CD4-positive, alpha-beta T cell treated with Interleukin-17A for 1 hour (primary cell): Measurements from ENCODE around the gene MAML2.
"Not testable (repeated sequence)": the region's sequence is repeated elsewhere in the genome, so short reads cannot be mapped to it uniquely, and the experiment has no call there.

Source experiments
- DNase-seq: peaks from one replicate; pipeline ENCODE4 v3.0.0-alpha.2; 2020

Gene MAML2

DNA sequence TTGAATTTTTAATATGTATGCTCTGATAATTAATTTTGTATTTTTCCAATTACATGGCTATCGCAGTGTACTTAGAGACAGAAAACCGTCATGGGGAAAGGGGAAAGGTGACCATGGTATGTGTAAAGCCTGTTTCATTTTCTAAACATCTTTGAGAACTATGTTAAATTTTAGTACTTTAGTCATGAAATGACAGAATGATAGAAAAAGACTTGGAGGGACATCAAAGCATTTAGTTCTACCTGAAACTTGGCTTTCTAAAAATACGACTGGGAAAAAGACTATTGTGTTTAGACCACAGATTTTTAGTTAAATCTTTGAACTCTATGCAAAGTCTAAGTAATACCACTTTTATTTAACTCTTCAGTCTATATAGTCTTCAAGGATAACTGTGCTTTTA, 54.1 kb downstream of the MAML2 start:
- DNase-seq: no peak

DNA sequence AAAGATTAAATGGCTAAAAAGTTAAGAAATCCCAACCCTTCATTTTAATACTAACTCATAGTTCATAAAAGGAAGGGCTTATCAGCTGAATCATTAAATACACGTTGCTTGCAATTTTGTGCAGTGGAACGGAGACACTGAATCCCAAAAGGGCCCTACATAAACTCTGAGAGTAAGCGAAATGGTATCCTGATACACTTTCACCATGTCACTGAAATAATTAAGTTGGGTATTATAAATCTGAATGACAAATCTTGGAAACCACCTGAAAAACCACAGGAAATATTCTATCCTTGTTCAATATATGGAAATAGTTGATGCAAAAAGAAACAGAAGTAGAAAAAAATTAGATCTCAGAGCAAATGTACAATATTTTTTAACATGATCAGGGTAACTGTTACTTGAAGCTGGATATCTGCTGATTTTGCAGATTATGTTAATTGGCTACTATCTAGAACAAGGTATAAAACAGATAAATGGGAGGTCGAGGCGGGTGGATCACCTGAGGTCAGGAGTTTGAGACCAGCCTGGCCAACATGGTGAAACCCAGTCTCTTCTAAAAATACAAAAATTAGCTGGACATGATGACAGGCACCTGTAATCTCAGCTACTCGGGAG, 55.1 kb downstream of the MAML2 start:
- no peak for DNase-seq

DNA sequence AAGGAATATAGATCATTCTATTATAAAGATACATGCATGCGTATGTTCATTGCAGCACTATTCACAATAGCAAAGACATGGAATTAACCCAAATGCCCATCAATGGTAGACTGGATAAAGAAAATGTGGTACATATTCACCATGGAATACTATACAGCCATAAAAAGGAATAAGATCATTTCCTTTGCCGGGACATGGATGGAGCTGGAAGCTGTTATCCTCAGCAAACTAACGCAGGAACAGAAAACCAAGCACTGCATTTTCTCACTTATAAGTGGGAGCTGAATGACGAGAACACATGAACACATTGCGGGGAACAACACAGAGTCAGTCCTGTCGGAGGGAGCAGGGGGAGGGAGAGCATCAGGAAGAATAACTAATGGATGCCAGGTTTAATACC, 57.0 kb downstream of the MAML2 start:
- not testable (repeated sequence) for DNase-seq

DNA sequence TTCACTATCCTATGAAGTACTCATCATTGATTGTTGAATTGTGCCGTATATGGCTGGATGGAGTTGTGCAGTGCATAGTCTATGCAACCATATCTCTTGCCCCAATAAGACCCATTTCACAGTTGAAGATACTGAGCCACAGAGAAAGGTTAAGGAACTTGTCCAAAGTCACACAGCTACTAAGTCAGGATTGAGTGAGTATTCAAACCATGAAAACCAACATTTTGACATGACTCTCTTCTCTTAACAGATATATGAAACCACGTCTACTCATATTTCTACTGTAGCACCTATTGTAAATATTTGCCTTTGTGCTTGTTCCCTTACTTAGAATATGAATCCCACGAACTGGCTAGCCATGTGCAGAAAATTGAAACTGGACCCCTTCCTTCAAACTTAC, 58.1 kb downstream of the MAML2 start:
- no peak for DNase-seq

DNA sequence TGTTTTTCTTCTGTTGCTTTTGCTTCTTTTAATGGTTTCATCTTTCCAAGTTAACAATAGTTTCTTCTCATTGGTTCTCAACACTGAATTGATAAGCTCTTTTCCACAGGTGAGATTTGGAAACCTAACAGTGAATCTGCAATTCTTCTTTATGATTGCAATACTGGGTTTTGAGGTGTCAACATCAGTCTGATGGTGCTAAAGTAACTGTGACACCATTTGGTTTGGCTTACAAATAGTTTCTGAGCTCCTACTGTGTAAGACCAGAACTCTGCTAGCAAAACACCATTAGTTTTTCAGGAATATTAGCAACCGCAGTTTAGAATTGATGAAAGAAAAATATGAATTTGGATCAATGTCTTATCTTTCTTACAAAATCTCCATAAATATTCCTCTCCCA, 58.6 kb downstream of the MAML2 start:
- no peak for DNase-seq

DNA sequence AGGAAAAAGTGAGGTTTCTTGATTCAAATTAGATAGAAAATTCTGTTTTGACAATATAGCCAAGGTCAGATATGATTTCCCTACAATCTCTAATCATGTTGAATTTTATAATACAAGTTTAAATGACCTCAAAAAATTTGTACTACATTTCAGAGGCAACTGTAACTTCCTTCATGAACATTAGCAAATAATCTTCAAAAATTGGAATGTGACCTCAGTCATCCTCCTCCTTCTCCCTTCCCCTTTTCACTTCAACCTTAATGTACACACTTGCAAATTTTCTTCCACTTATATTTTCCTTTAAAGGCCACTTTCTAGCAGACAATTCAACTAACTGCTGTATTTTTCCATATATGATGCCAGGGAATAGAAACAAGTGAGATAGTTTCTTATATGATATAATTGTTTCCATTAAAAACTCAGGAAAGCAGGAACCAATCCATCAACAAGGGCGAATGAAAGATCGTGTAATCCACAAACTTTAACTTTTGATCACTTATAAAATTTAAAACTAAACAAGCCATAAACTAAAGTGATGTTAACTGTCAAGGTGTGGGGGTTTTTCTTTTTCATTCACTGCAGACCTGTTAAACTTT, 60.3 kb downstream of the MAML2 start:
- no peak for DNase-seq

DNA sequence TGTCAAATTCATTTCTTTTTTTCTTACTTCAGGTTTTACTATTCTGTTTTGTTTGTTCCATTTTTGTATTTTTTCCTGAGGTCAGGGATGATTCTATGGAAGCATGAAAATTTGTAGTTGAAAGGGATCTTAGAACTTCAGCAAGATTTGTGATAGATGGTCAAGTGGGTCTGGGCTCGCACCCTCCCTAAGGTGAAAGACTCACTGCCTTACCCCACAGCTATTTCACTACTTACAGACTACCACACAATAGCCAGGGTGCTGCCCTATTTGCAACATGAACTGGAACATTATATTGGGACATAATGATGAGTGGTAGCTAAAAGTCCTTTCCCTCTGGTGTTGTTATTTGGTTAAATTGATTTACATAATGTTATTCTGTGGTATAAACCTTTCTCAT, 62.6 kb downstream of the MAML2 start:
- no peak for DNase-seq

DNA sequence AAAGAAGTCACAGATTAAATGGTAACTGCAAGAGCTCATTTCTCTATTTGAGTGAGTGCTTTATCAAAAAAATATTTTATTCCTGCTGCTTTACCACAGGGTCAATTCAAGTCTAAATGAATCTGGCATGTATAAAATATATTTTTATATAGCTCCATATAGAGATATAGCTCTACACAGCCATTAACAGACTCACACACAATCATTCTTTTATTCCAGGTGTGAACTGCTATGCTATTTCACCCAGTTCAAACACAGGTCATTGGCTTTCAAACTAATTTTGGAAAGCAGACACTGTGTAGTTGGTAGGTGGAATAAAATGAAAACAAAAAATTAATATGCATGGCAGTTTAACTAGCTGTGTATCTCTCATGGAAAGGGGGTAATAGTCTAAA, 63.1 kb downstream of the MAML2 start:
- DNase-seq: no peak

DNA sequence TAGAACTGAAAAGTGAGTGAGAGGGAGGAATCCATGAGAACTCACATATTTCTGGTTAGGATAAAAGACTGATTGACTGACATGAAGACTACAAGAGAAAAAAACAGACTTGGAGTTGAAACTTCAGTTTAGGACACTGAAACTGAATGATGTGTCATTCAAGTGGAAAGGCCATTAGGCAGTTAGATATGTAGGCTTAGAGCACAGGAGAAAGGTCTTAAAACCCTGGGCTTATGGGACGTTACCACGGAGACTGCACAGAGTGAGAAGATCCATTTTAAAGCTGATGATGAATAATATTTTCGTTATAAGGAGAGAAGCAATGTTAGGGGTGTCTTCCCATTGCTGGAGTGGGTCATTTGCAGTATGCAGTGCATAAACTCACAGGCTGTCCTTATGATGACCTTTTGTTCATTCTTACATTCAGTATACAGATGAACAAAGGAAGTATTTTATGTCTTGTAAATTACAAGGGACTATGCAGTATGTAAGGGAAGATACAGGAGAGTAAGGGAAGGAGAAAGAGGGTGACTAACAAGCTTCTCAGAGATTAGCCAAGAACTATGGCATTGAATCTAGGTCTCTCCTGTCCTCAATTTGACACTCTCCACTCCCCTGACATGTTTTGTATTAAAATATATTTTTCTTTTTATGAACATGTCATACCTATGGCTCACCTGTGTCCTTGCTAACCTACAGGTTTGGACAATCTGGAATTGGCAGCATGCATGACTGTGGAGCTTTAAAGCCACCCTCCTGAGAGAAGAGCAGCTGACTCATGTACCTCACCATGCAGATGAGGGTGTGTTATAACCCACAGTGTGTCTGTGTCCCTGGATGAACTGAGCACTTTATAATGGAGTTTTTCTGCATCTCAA, 63.7 kb downstream of the MAML2 start:
- no peak for DNase-seq

DNA sequence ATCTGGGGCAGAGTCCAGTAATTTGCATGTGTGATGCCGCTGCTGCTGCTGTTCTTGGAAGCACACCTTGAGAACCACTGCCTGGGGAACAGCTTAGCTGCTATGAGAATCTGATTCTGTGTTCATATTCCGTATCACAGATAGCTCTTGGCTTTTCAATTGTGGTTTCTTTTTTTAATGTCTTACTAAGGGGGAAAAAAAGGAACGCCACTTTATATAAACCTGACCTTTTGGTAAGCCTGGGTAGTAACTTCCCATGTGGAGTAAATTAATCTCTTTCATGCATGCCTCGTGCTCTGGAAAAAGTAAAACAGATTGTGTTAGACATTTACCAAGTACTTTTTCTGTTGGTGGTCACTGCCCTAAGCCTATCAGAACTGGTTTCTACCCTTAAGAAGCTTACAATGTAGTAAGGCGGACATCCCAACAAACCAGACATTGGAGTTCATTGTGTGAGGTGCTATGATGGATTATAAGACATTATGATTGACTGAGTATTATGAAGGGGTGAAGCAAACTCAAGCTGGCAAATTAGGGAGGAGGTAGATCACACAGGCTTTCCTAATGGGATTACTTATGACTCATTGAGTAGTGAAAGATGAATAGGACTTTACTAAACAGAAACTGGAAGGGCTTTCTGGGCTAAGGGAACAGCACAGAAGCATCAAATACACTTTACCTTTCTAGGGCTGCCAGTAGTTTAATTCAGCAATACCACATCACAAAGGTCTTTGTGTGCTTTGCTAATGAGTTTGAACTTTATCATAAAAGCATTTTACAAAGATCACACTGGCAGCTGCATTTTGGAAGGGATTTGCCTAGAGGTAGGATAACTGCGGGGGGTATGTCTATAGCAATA, 64.7 kb downstream of the MAML2 start:
- DNase-seq: no peak

DNA sequence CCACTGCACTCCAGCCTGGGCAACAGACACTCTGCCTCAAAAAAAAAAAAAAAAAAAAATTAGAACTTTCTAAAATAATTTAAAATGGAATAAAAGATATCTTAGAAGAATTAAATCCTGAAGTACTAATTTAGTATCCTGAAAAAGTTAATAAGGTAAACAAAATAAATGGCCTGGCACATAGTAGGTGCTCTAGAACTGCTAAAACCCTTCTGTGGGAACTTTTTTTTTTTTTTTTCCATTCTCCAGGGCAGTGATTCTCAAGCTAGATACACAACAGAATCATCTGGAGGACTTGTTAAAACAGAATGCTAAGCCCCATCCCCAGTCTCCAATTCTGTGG, 65.3 kb downstream of the MAML2 start:
- no peak for DNase-seq

DNA sequence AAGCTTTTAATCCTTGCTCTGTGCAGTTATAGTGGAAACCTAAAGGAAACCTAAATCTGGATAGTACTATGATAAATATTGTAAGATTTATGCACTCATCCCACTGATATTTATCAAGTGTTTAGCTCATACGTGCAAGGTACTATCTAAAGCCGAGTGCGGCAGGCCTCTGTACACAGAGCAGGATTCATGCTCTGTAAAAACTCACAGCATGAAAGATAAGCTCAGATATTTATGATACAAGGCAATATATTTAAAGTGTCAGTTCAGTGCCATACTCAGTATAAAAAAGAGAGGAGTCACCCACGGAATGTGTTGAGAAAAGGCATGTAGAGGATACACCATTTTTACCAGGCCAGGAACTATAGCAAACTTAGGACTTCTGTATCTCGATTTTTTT, 66.2 kb downstream of the MAML2 start:
- DNase-seq: no peak

DNA sequence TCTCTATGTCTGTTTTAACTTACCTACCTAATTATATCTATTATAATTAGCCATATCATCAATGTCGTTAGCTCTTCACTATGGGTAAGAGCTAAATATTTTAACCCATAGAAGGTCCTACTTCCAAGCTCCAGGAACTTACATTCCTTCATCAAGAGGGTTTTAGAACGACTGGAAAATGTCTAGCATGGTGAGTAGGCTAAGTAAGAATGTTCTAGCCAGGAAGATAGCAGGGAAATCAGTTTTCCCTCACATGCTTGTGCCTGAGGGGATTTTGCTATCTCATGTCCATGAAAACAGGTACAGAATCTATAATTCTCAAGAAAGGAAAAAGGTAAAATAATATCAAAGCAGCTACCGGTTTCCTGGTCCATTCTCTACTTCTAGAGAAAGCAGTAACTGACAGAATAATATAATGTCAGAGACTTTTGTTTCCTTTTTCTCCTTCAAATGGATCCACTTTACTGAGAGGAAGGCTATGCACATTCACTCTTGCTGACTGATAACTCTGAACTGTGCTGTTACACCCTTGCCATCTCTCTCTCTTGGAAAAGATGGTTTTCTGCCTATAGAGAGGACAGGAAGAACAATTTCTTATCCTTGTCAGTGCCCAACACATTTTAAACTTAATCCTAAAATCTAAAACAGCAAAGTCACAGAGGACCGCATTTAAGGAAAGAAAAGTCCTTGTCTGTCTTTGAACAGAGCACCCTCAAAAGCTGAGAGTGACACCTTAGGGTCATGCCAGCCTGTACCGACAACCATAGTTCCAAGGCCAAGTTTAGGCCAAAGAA, 67.0 kb downstream of the MAML2 start:
- DNase-seq: no peak

DNA sequence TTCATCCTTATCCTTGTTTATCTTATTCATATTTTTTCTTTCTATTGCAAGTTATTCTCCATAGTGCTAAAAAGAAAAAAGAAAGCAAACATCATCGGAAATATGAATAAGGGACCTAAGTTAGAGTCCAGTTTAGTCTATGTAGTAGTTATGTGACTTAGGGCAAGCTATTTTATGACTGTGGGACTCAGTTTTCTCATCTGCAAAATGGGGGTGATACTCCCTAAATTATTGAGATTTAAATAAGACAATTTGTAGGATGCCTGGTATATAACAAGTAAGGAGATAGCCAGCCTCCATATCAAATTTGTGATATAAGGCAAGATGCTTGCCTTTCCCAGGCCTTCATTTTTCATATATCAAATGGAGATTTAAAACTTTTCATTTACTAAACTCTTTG, 69.5 kb downstream of the MAML2 start:
- no peak for DNase-seq

DNA sequence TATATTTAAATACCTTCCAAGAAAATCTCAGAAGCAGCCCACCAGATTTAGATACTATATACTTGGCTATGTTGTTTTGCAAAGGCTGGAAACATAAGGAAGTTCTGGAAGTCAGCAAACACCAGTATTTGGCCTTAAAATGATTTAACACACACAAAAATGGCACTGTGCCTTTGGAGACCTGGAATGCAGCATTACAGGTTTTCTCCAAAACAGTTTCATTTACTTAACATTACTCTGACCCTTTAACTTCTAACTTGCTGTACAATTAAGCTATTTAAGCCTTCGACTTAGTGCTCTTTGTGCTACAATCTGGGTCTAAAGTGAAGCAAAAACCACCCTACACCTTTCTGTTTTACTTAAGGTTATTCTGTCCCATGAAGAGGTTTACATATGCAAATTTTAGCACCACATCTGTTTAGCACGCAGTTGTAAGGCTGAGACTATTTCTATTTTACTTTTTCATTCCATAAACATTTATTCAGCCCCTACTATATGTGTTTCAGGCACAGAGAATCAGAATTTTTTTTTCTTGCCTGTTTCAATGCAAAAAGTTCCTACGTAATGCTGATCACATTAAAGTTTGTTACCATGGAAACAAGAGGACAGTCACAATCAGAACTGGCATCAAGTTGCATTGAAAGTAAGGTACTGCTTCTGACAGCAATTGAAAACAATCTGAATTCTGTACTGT, 70.3 kb downstream of the MAML2 start:
- DNase-seq: peak; percentile 74

DNA sequence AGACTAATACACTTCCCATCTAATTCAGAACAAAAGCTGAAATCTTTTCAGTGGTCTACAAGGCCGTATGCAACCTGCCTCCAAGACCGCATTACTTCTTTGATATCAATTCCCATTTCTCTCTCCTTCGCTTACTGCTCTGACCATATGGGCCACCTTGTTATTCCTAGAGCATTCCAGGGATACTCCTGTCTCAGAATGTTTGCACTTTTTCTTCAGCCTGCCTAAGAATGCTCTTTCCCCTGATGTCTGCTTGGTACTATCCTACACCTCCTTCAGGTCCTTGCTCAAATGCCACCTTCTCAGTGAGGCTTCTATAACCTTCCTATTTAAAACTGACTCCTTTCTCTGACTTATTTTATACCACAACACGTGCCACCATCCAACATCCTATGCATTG, 71.2 kb downstream of the MAML2 start:
- DNase-seq: no peak

DNA sequence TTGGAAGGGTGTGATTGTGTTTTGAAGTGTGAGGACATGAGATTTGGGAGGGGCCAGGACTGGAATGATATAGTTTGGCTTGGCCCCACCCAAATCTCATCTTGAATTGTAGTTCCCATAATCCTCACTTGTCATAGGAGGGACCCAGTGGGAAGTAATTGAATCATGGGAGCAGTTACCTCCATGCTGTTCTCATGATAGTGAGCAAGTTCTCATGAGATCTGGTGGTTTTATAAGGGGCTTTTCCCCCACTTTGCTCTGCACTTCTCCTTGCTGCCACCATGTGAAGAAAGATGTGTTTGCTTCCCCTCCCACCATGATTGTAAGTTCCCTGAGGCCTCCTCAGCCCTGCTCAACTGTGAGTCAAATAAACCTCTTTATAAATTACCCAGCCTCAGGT, 71.6 kb downstream of the MAML2 start:
- not testable (repeated sequence) for DNase-seq

DNA sequence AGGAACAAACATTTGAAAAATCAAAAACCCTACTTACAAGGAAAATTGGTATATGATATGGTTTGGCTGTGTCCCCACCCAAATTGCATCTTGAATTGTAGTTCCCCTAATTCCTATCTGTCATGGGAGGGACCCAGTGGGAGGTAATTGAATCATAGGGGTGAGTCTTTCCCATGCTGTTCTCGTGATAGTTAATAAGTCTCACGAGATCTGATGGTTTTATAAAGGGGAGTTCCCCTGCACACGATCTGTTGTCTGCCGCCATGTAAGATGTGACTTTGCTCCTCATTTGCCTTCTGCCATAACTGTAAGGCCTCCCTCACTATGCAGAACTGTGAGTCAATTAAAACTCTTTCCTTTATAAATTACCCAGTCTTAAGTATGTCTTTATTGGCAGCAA, 74.5 kb downstream of the MAML2 start:
- not testable (repeated sequence) for DNase-seq

DNA sequence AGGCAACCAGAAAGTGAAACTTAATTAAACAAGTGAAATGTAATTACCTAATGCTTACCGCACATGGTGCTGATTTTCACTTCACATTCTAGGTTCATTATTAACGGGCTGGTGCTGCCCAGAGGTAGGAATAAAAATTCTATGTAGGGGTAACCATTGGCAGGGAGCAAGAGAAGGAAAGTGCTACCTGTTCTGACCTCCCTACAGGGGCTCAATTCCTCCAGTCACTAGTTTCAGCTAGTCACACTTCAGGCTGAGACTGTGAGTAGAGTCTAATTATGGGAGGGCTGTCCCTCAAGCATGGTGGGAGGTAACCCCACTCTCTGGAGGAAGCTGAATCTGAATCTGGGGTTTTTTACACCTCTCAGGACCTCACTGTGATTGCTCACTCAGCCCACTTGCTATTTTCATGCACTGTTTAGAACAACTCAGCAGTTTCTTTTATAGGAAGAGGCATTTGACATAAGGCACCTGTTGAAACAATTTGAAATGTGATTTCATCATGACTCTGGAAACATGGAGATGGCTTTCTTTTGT, 75.4 kb downstream of the MAML2 start:
- peak; percentile 69 for DNase-seq

DNA sequence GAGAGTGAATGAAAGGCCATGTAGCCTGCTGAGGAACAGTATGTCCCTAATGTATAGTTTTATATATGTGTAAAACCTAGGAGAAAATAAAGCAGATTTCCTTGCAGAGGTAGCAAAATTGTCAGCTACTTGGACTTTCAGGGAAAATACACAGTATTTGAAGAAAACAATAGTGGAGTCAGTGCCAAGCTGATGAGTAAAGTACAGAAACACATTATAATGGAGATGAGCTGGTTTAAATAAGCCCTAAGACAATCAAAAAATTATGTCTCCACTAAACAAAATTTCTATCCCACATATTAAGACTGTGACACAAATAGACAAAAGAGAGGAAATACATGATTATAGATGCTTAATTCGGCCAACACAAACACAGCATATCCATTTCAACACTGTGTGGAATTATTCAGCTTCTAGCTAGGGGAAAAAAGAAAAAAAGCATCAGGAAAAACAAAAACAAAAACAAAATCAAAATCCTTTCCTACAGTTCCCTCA, 75.9 kb downstream of the MAML2 start:
- DNase-seq: no peak

DNA sequence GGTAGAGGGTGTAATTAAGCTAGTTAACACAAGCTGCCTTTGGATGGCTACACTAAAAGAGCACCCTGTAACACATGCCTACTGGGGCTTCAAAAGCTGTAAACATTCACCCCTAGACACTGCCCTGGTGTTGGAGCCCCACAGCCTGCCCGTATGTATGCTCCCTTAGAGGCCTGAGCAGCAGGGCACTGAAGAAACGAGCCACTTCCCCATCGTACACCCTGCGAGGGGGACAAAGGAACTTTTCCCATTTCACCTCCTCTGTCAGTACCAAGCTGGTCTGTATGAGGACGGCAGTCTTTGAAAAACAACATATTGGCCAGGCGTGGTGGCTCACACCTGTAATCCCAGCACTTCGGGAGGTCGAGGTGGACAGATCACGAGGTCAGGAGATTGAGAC, 77.0 kb downstream of the MAML2 start:
- DNase-seq: no peak
